Measurements from ENCODE around the gene CNGA4. TPM values are rescaled to one million over a fixed set of nuclear protein-coding genes. Genes with fewer than 3 reads are reported as not detected.

Gene CNGA4
- total and polyA plus RNA-seq, 2 of the 13 experiments (the other 11 are each of a cell fraction or from before 2014, with no cell fraction given): 0.03 TPM; not detected in 1

- TF ChIP-seq BRF2 (CRISPR knock-in tag; IDR thresholded peaks at IDR 0.05): no peak
- no peak for TF ChIP-seq ZNF800 (CRISPR knock-in tag; IDR thresholded peaks at IDR 0.05)
- TF ChIP-seq ZSCAN12 (CRISPR knock-in tag; IDR thresholded peaks at IDR 0.05): no peak
- TF ChIP-seq PHF8 (CRISPR knock-in tag; IDR thresholded peaks at IDR 0.05): no peak
- no peak for TF ChIP-seq ZBTB2 (CRISPR knock-in tag; IDR thresholded peaks at IDR 0.05; ENCODE audit: low read depth)
- TF ChIP-seq AKAP8 (CRISPR knock-in tag; IDR thresholded peaks at IDR 0.05): no peak
- TF ChIP-seq, protein P1, sequence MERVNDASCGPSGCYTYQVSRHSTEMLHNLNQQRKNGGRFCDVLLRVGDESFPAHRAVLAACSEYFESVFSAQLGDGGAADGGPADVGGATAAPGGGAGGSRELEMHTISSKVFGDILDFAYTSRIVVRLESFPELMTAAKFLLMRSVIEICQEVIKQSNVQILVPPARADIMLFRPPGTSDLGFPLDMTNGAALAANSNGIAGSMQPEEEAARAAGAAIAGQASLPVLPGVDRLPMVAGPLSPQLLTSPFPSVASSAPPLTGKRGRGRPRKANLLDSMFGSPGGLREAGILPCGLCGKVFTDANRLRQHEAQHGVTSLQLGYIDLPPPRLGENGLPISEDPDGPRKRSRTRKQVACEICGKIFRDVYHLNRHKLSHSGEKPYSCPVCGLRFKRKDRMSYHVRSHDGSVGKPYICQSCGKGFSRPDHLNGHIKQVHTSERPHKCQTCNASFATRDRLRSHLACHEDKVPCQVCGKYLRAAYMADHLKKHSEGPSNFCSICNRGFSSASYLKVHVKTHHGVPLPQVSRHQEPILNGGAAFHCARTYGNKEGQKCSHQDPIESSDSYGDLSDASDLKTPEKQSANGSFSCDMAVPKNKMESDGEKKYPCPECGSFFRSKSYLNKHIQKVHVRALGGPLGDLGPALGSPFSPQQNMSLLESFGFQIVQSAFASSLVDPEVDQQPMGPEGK (CRISPR knock-in tag; IDR thresholded peaks at IDR 0.05): no peak
Measured at GRCh38 chr11:6270584-6271246, 31.8 kb downstream of the CNGA4 start (continued).
